AG04449 (cell line): Measurements from ENCODE around the gene ZNF317.

ENCODE experiments used
- CTCF ChIA-PET: fragments of 350-600 bp; formaldehyde crosslinking; extraction: SDS; loops from one replicate; lab custom pipeline; 2021; ENCODE audit warnings: antibody characterized with exemption; lab: Yijun Ruan, JAX
- POLR2A ChIA-PET: fragments of 400-600, 350-600 bp; formaldehyde crosslinking; extraction: SDS; loops from one replicate; lab custom pipeline; 2020; ENCODE audit warnings: antibody characterized with exemption, inconsistent platforms; lab: Yijun Ruan, JAX
- DNase-seq: peaks from one replicate; pipeline ENCODE4 v3.0.0-alpha.2; 2010; ENCODE audit warnings: low read depth, low spot score
- H3K4me3 ChIP-seq: 2 replicates; pipeline ENCODE4 v1.5.1; 2011; ENCODE audit warnings: low read depth, mild to moderate bottlenecking, control low read depth, low read length
- TF ChIP-seq, protein P1 (sequence below): IDR thresholded peaks from one replicate; pipeline ENCODE4 v1.5.1; 2011; ENCODE audit warnings: mild to moderate bottlenecking, moderate library complexity, low read length, control low read depth, inconsistent platforms; ENCODE audit not compliant: insufficient read depth; ENCODE audit errors: missing control alignments

ZNF317 gene

DNA sequence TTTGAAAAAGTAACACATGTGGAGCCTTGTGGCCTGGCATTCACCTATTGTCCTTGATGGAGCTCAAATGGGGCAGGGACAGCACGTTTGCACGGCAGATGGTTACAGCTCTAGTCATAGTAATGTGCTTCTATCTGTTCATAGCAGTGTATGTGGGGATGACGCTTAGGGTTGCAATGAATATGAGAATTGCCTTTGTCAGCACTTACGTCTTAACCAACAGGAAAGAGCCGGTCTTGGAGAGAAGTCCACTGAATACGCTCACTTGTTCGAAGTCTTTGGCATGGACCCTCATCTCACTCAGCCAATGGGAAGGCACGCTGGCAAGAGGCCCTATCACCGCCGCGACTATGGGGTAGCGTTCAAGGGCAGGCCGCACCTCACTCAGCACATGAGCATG is 19.7 kb downstream of the ZNF317 start:
- DNase-seq, result no peak
- TF ChIP-seq, protein P1, sequence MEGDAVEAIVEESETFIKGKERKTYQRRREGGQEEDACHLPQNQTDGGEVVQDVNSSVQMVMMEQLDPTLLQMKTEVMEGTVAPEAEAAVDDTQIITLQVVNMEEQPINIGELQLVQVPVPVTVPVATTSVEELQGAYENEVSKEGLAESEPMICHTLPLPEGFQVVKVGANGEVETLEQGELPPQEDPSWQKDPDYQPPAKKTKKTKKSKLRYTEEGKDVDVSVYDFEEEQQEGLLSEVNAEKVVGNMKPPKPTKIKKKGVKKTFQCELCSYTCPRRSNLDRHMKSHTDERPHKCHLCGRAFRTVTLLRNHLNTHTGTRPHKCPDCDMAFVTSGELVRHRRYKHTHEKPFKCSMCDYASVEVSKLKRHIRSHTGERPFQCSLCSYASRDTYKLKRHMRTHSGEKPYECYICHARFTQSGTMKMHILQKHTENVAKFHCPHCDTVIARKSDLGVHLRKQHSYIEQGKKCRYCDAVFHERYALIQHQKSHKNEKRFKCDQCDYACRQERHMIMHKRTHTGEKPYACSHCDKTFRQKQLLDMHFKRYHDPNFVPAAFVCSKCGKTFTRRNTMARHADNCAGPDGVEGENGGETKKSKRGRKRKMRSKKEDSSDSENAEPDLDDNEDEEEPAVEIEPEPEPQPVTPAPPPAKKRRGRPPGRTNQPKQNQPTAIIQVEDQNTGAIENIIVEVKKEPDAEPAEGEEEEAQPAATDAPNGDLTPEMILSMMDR, result no peak
- POLR2A ChIA-PET, result no interaction called here
- no peak overlapping the region for H3K4me3 ChIP-seq
- CTCF ChIA-PET, result no interaction called here

DNA sequence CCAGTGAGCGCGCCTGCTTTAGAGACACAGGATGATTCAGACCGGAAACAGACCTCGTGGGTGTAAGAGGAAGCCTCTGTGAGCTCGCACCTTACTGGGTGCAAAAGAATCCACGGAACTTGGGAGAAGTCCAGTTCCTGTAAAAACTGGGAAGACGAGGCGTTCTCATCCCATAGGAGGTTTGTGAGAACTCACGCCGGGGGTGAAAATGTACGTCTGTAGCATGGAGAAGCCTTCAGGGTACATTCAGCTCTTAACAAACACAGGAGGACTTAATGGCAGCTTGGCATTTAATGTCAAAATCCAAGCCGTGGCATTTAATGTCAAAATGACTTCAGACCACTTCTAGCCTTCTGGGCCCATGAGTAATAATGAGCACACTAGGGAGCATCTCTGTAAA is 21.2 kb downstream of the ZNF317 start:
- H3K4me3 ChIP-seq, result no peak overlapping the region
- DNase-seq, result no peak
- TF ChIP-seq, protein P1, result no peak
- CTCF ChIA-PET, result no interaction called here
- POLR2A ChIA-PET, result no interaction called here

DNA sequence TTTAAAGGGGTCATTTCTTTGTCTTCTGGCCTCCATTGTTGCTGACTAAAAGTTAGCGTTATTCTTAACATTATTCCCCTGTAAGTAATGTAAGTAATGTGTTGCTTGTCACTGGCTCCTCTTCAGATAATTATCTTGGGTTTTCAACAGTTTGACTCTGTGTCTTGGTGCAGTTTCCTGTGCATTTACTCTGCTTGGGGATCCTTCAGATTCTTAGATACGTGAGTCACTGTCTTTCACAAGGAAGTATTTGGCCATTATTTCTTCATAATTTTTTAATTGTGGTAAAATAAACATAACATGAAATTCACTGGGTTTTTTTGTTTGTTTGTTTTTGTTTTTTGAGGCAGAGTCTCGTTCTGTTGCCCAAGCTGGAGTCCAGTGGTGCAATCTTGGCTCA is 25.1 kb downstream of the ZNF317 start:
- DNase-seq, result no peak

DNA sequence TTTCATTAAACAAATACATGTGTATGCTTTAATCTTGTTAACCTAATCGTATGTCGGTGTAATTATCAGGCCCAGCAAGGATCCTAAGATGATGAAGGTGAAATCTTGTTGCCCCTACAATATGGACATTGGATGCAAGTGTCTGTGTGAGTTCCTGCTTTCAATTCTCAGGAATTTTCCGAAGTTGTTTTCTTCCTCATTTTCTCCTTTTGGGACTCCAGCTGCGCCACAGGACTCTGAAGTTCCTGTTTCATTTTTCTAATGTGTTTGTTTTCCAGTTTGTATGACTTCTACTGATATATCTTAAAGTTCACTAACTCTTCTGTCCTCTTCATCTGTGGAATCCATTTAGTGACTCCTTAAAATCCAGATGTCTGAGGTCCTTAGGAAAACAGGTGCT is 26.6 kb downstream of the ZNF317 start:
- no peak for DNase-seq
- POLR2A ChIA-PET, result no interaction called here
- CTCF ChIA-PET, result no interaction called here
- TF ChIP-seq, protein P1, result no peak
- H3K4me3 ChIP-seq, result no peak overlapping the region

More for the DNA sequence above, 25.1 kb downstream of the ZNF317 start:
- CTCF ChIA-PET, result no interaction called here
- TF ChIP-seq, protein P1, result no peak
- POLR2A ChIA-PET, result no interaction called here
- H3K4me3 ChIP-seq, result no peak overlapping the region

DNA sequence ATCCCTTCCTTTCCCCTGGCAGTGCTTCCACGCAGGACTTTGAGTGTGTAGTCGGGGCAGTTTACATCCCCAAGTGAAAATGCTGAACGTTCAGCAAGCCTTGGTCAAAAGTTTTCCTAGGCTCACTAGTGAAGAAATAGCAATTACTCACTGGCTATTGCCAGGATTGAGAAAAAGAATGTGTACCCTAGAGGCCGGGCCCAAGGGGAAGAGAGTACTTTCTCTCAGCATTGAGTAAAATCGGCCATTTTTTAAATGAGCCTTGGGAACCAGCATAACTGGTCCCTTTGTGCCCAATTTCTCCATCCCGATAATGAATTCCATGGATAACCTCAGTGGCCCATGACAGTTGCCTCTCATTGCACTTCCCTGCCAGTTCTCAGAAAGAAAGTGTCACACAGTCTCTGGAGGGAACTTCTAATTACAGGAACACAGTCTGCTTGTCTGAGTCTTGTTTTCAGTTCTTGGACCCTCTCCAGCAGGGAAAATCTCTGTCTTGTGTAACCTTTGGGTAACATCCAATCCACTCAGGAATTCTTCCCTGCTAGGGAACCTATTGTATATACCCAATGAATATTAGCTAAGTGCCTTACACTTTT is 31.3 kb downstream of the ZNF317 start:
- DNase-seq, result no peak
- H3K4me3 ChIP-seq, result no peak overlapping the region
- ChIA-PET POLR2A (no interaction called here), CTCF (no interaction called here)
- TF ChIP-seq, protein P1, result no peak

DNA sequence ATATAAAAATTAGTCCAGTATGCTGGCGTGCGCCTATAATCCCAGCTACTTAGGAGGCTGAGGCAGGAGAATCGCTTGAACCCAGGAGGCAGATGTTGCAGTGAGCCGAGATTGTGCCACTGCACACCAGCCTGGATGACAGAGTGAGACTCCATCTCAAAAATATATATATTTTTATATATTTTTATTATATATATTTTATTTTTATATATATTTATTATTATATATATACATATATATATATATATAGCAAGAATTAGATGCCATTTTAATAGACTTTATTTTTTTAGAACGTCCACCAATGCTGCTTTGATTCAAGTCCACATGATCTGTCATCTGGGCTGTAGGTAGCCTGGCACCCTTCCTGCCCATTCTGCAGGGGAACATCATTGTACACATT is 35.1 kb downstream of the ZNF317 start:
- no peak for DNase-seq
- POLR2A ChIA-PET, result no interaction called here
- CTCF ChIA-PET, result no interaction called here
- no peak overlapping the region for H3K4me3 ChIP-seq
- TF ChIP-seq, protein P1, result no peak
